Stimulated activated CD4-positive, alpha-beta T cell treated with anti-CD3 and anti-CD28 coated beads, Interleukin-15, amount 100 ng/mL, for 48 hours (primary cell): ENCODE results near the gene ARHGEF7.

Experiments
- DNase-seq, 2 donors: peaks; one replicate each; pipeline ENCODE4 v3.0.0-alpha.2; 2020; ENCODE audit warnings: low read depth in 2 of 2

ARHGEF7 gene

GRCh38 chr13:111139452-111139851, 24.3 kb downstream of the ARHGEF7 start:
- no peak for DNase-seq

- DNase-seq = no peak
These were observed 24.9 kb downstream of the ARHGEF7 start for GRCh38 chr13:111139873-111140561.

- DNase-seq = no peak
These were observed 25.5 kb downstream of the ARHGEF7 start for GRCh38 chr13:111140562-111141105.

- DNase-seq = no peak
These were observed 27.4 kb downstream of the ARHGEF7 start for GRCh38 chr13:111142472-111142871.

GRCh38 chr13:111143865-111144540, 28.9 kb downstream of the ARHGEF7 start:
- DNase-seq = no peak

GRCh38 chr13:111145071-111145470, 30.0 kb downstream of the ARHGEF7 start:
- DNase-seq = no peak

GRCh38 chr13:111145506-111145905, 30.4 kb downstream of the ARHGEF7 start:
- no peak for DNase-seq

GRCh38 chr13:111152844-111153243, 37.7 kb downstream of the ARHGEF7 start:
- DNase-seq = no peak

- peak; percentile 86 to 92 for DNase-seq
These were observed 38.3 kb downstream of the ARHGEF7 start for GRCh38 chr13:111153279-111153976.

- DNase-seq = peak; percentile 38 to 47
These were observed 38.8 kb downstream of the ARHGEF7 start for GRCh38 chr13:111153977-111154332.

GRCh38 chr13:111156421-111156820, 41.3 kb downstream of the ARHGEF7 start:
- DNase-seq = no peak

GRCh38 chr13:111158136-111158805, 43.2 kb downstream of the ARHGEF7 start:
- DNase-seq = no peak

GRCh38 chr13:111159362-111160320, 44.5 kb downstream of the ARHGEF7 start:
- DNase-seq = no peak

- no peak for DNase-seq
These were observed 45.5 kb downstream of the ARHGEF7 start for GRCh38 chr13:111160648-111161047.

GRCh38 chr13:111161601-111162600, 46.8 kb downstream of the ARHGEF7 start:
- no peak for DNase-seq

- no peak for DNase-seq
These were observed 50.3 kb downstream of the ARHGEF7 start for GRCh38 chr13:111165241-111166010.

- no peak for DNase-seq
These were observed 52.0 kb downstream of the ARHGEF7 start for GRCh38 chr13:111166882-111167675.

- no peak for DNase-seq
These were observed 53.0 kb downstream of the ARHGEF7 start for GRCh38 chr13:111168107-111168506.
